Thyroid gland (tissue), 4 donors: Measurements from ENCODE around the gene LSP1. TPM values are rescaled to one million over a fixed set of nuclear protein-coding genes. Genes with fewer than 3 reads are reported as not detected.
A peak's percentile ranks its signal among the peaks of the same experiment; 100 is the strongest.

Source experiments
- DNase-seq, 2 donors: peaks; one replicate each; pipeline ENCODE4 v3.0.0-alpha.2; 2019
- H3K27ac ChIP-seq, 3 donors: fragments of 200-600 bp; sonication (generic); 1 replicate in 2 of 3; 2 replicates in 1 of 3; pipeline ENCODE4 v1.5.1; 2016 to 2019; ENCODE audit warnings: mild to moderate bottlenecking in 1 of 3, moderate library complexity in 1 of 3
- H3K27me3 ChIP-seq: fragments of 200-600 bp; sonication (generic); one replicate; pipeline ENCODE4 v1.5.1; 2019
- H3K36me3 ChIP-seq, 2 donors: fragments of 200-600 bp; sonication (generic); one replicate each; pipeline ENCODE4 v1.5.1; 2016 to 2019
- H3K4me1 ChIP-seq, 2 donors: fragments of 200-600 bp; sonication (generic); one replicate each; pipeline ENCODE4 v1.5.1; 2017 to 2019
- H3K4me3 ChIP-seq, 3 donors: fragments of 200-600 bp; sonication (generic); replicated peaks in 1 of 3; 1 replicate in 2 of 3; 2 replicates in 1 of 3; pipeline ENCODE4 v1.5.1; 2016; ENCODE audit warnings: mild to moderate bottlenecking in 1 of 3
- H3K9me3 ChIP-seq: fragments of 200-600 bp; sonication (generic); one replicate; pipeline ENCODE4 v1.5.1; 2017
- POLR2A ChIP-seq, 2 donors: fragments of 450-650 bp; IDR thresholded peaks; one replicate each; pipeline ENCODE4 v1.6.1; 2017; ENCODE audit warnings: antibody characterized with exemption in 2 of 2, mild to moderate bottlenecking in 2 of 2, moderate library complexity in 1 of 2
- WGBS, 2 donors: methylation state at CpG; one replicate each; pipeline ENCODE4 v1.1.5; 2017; 5-methylcytosine and 5-hydroxymethylcytosine counted together
- intact Hi-C: fragments of 100-400 bp; cut with DNase I; formaldehyde crosslinking; loops from one replicate; pipeline ENCODE4 v1.15.1; 2023
- total RNA-seq, 4 donors: library from RNA; depleted of rRNA; stranded (reverse); fragments of >200 nt; gene quantifications; one replicate each; pipeline ENCODE4 v1.2.3, GENCODE V29; 2016
- TF ChIP-seq, protein P1 (sequence below), 6 experiments: fragments of 200-600 bp in 3 of 6; fragments of 450-650 bp in 3 of 6; sonication (generic) in 3 of 6; IDR thresholded peaks; one replicate each; pipeline ENCODE4 v1.5.1; 2016 to 2019; ENCODE audit warnings: antibody characterized with exemption in 6 of 6, mild to moderate bottlenecking in 2 of 6, inconsistent platforms in 1 of 6, moderate library complexity in 1 of 6

The LSP1 gene
- total RNA-seq, 4 donors from 2014 or later, result 6.7 to 26.1 (median 10.5) TPM

- no peak for TF ChIP-seq POLR2A (IDR thresholded peaks at IDR 0.05)
- TF ChIP-seq, protein P1, sequence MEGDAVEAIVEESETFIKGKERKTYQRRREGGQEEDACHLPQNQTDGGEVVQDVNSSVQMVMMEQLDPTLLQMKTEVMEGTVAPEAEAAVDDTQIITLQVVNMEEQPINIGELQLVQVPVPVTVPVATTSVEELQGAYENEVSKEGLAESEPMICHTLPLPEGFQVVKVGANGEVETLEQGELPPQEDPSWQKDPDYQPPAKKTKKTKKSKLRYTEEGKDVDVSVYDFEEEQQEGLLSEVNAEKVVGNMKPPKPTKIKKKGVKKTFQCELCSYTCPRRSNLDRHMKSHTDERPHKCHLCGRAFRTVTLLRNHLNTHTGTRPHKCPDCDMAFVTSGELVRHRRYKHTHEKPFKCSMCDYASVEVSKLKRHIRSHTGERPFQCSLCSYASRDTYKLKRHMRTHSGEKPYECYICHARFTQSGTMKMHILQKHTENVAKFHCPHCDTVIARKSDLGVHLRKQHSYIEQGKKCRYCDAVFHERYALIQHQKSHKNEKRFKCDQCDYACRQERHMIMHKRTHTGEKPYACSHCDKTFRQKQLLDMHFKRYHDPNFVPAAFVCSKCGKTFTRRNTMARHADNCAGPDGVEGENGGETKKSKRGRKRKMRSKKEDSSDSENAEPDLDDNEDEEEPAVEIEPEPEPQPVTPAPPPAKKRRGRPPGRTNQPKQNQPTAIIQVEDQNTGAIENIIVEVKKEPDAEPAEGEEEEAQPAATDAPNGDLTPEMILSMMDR (IDR thresholded peaks at IDR 0.05), result no peak
- intact Hi-C loops, result loop anchor here (10.0 kb wide), 1 partner anchor 317 kb away; no protein-coding TSS in a partner anchor
- WGBS, 2 donors, result 51 to 66% methylated on average over 6 to 10 of the region's 17 CpGs
Observed at GRCh38 chr11:1838077-1838425, 14.8 kb upstream of the LSP1 start.

DNA sequence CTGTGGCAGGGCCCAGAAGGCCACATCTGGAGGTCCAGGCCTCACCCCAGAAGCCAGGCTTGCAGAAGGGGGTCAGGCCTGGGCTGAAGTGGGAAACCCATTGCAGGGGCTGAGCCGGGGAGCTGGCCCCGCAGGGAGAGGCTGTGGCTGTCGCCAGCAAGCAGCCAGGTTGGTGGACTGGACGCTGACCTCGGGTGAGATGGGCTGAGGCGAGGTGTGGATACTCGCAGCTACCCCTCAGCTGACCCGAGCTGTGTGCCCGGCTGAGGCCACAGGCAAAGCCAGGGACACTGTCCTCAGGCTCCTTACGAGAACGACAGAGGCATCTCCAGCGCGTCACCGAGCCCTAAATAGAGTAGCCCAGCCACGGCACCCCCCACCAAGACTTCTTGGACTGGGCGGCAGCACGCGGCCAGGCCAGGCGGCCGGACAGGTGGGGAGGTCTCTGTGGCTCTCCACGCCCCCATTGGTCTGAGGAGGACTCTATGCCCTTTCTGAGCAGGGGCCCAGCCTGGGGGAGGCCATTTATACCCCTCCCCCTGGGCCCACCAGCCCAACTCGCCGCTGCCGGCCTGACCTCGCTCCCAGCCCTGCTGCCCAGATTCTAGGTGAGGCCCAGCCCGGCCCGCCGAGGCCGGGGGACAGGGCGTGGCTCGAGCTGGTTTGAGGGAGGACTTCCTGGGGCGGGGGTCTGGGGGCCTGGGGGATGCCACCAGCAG lies 14.3 kb upstream of the LSP1 start, which contains the start of gene TNNI2:
Gene TNNI2, plus strand, starts transcription at position 556 of the 719 bp plus-strand sequence. CDS start 716 bp downstream, outside the sequence.
- Histone ChIP-seq H3K27ac (no peak within 1 kb of the TSS), H3K4me3 (no peak within 1 kb of the TSS), H3K36me3 (no peaks in the 10 kb centered on the region), H3K27me3 (no peaks in the 10 kb centered on the region), H3K4me1 (peaks cover 0 to 11% of the 10 kb centered on the region in 2 donors), H3K9me3 (no peaks in the 10 kb centered on the region)
- no peak for DNase-seq
- 70 to 89% methylated on average over 7 to 18 of the region's 32 CpGs for WGBS, 2 donors
- intact Hi-C loops, result loop anchor here (10.0 kb wide), 1 partner anchor 316 kb away; no protein-coding TSS in a partner anchor
- TF ChIP-seq, protein P1 (IDR thresholded peaks at IDR 0.05), result no peak
- no peak for TF ChIP-seq POLR2A (IDR thresholded peaks at IDR 0.05)

More at GRCh38 chr11:1838077-1838425, 14.8 kb upstream of the LSP1 start:
- DNase-seq, result no peak
- H3K4me1 ChIP-seq, result peaks cover 0 to 11% of the 10 kb centered on the region in 2 donors
- no peaks in the 10 kb centered on the region for H3K9me3 ChIP-seq
- no peaks in the 10 kb centered on the region for H3K27me3 ChIP-seq
- no peak overlapping the region for H3K4me3 ChIP-seq
- no peak overlapping the region for H3K27ac ChIP-seq
- no peaks in the 10 kb centered on the region for H3K36me3 ChIP-seq

DNA sequence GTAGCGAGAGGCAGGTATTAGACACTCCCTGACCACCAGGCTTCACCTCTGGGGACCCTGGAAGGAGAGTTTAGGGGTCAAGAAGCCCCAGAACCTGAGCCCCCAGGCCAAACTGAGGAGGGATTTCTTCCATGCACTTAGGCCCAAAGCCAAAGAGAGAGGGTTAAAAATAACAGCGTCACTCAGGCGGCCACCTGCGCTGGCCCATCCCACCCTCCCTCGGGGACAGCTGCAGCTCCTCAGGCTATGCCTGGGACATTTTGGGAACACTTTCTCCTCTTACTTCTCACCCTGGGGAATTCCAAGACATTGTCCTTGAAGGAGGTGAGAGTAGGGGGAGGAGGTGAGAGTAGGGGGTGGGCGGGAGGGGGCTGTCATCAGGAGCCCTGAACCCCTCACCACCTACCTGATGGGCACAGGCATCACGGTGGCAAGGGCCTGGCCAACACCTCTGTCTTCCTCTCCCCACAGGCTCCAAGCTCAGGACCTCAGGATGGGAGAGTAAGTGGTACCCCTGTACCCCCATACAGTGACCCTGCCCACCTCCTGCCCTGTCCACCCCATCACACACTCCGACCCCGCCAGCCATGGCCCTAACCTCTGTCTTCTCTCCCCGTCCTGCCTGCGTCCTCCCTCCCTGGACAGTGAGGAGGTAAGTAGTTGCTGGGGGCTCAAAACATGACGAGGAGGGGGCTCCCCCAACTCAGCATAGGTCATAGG lies 13.5 kb upstream of the LSP1 start:
- TF ChIP-seq, protein P1 (IDR thresholded peaks at IDR 0.05), result no peak
- no peak for TF ChIP-seq POLR2A (IDR thresholded peaks at IDR 0.05)
- intact Hi-C loops, result loop anchor here (10.0 kb wide), 1 partner anchor 315 kb away; no protein-coding TSS in a partner anchor
- WGBS, 2 donors, result 83 to 84% methylated on average over 10 to 11 of the region's 12 CpGs

GRCh38 chr11:1839924-1840779 lies 12.7 kb upstream of the LSP1 start:
- peak in 1 of 2 donors; percentile 16 for DNase-seq
- Histone ChIP-seq H3K9me3 (no peaks in the 10 kb centered on the region), H3K27ac (no peak overlapping the region), H3K4me3 (no peak overlapping the region), H3K27me3 (no peaks in the 10 kb centered on the region), H3K36me3 (no peaks in the 10 kb centered on the region), H3K4me1 (peaks cover 0 to 14% of the 10 kb centered on the region in 2 donors)
- intact Hi-C loops, result loop anchor here (10.0 kb wide), 1 partner anchor 315 kb away; no protein-coding TSS in a partner anchor
- 85 to 88% methylated on average over 14 to 19 of the region's 26 CpGs for WGBS, 2 donors
- TF ChIP-seq, protein P1 (IDR thresholded peaks at IDR 0.05), result no peak
- no peak for TF ChIP-seq POLR2A (IDR thresholded peaks at IDR 0.05)

More for the DNA sequence above, 13.5 kb upstream of the LSP1 start:
- H3K4me1 ChIP-seq, result peaks cover 0 to 15% of the 10 kb centered on the region in 2 donors
- no peak overlapping the region for H3K4me3 ChIP-seq
- no peak overlapping the region for H3K27ac ChIP-seq
- H3K36me3 ChIP-seq, result no peaks in the 10 kb centered on the region
- H3K9me3 ChIP-seq, result no peaks in the 10 kb centered on the region
- DNase-seq, result no peak
- no peaks in the 10 kb centered on the region for H3K27me3 ChIP-seq
